GM12873 (cell line): ENCODE results near the gene ARIH1.

Experiments used
- CTCF ChIP-seq: IDR thresholded peaks from 2 replicates; pipeline ENCODE4 v1.5.1; 2012; ENCODE audit warnings: low read depth, mild to moderate bottlenecking, moderate library complexity, low read length, control low read depth; ENCODE audit not compliant: insufficient read depth; ENCODE audit errors: missing control alignments

ARIH1 gene

GRCh38 chr15:72456684-72457083 is 17.4 kb upstream of the ARIH1 start:
- TF ChIP-seq CTCF = no peak

GRCh38 chr15:72460402-72460801 is 13.7 kb upstream of the ARIH1 start:
- no peak for TF ChIP-seq CTCF

GRCh38 chr15:72463702-72464101 is 10.4 kb upstream of the ARIH1 start:
- TF ChIP-seq CTCF = no peak

GRCh38 chr15:72464251-72464650 is 9.9 kb upstream of the ARIH1 start:
- no peak for TF ChIP-seq CTCF

GRCh38 chr15:72468103-72468502 is 6.0 kb upstream of the ARIH1 start:
- no peak for TF ChIP-seq CTCF

GRCh38 chr15:72472992-72473610 is 1.0 kb upstream of the ARIH1 start:
- peak; percentile 27 for TF ChIP-seq CTCF

GRCh38 chr15:72474466-72474911 is 359 bp downstream of the ARIH1 start:
- TF ChIP-seq CTCF = no peak
